GM18505 (cell line): Measurements from ENCODE around the gene CYS1.
A peak's percentile ranks its signal among the peaks of the same experiment; 100 is the strongest.

ENCODE experiments used
- ATAC-seq: cut with Tn5 transposase; IDR thresholded peaks from one replicate; pipeline ENCODE4 v1.9.1; 2021; ENCODE audit not compliant: unreplicated experiment
- POLR2A ChIP-seq: IDR thresholded peaks from 4 replicates; pipeline ENCODE4 v1.6.1; 2011; ENCODE audit warnings: borderline replicate concordance; ENCODE audit not compliant: insufficient read depth, insufficient read length; ENCODE audit errors: extremely low read depth

CYS1 gene

GRCh38 chr2:10073706-10074105, 6.5 kb downstream of the CYS1 start:
- TF ChIP-seq POLR2A = no peak
- no peak for ATAC-seq

GRCh38 chr2:10072656-10073480, 7.3 kb downstream of the CYS1 start:
- peak; percentile 60 for ATAC-seq
- TF ChIP-seq POLR2A = no peak

GRCh38 chr2:10071595-10071994, 8.6 kb downstream of the CYS1 start:
- TF ChIP-seq POLR2A = no peak
- ATAC-seq = no peak

- no peak for TF ChIP-seq POLR2A
- no peak for ATAC-seq
Observed at GRCh38 chr2:10071176-10071575, 9.0 kb downstream of the CYS1 start.

- ATAC-seq = no peak
Observed at GRCh38 chr2:10067881-10068280, 12.3 kb downstream of the CYS1 start.

GRCh38 chr2:10067330-10067729, 12.9 kb downstream of the CYS1 start:
- no peak for TF ChIP-seq POLR2A
- no peak for ATAC-seq

More at GRCh38 chr2:10067881-10068280, 12.3 kb downstream of the CYS1 start:
- TF ChIP-seq POLR2A = no peak

- no peak for TF ChIP-seq POLR2A
- ATAC-seq = no peak
Observed at GRCh38 chr2:10065773-10066055, 14.5 kb downstream of the CYS1 start.

GRCh38 chr2:10064932-10065772, 15.1 kb downstream of the CYS1 start:
- no peak for ATAC-seq

GRCh38 chr2:10063566-10063965, 16.6 kb downstream of the CYS1 start:
- no peak for TF ChIP-seq POLR2A
- no peak for ATAC-seq

More at GRCh38 chr2:10064932-10065772, 15.1 kb downstream of the CYS1 start:
- no peak for TF ChIP-seq POLR2A

- no peak for ATAC-seq
- no peak for TF ChIP-seq POLR2A
Observed at GRCh38 chr2:10062931-10063365, 17.3 kb downstream of the CYS1 start.

GRCh38 chr2:10061221-10061925, 18.8 kb downstream of the CYS1 start:
- TF ChIP-seq POLR2A = no peak
- no peak for ATAC-seq

- no peak for ATAC-seq
- TF ChIP-seq POLR2A = no peak
Observed at GRCh38 chr2:10059552-10060335, 20.5 kb downstream of the CYS1 start.

- ATAC-seq = no peak
- TF ChIP-seq POLR2A = no peak
Observed at GRCh38 chr2:10059016-10059351, 21.2 kb downstream of the CYS1 start.
